HG03045 (cell line): ENCODE measurements around the gene TNNC1.

Experiments
- ATAC-seq: cut with Tn5 transposase; IDR thresholded peaks from one replicate; pipeline ENCODE4 v1.9.1; 2021; ENCODE audit warnings: mild to moderate bottlenecking, moderate library complexity; ENCODE audit not compliant: unreplicated experiment

The TNNC1 gene

DNA sequence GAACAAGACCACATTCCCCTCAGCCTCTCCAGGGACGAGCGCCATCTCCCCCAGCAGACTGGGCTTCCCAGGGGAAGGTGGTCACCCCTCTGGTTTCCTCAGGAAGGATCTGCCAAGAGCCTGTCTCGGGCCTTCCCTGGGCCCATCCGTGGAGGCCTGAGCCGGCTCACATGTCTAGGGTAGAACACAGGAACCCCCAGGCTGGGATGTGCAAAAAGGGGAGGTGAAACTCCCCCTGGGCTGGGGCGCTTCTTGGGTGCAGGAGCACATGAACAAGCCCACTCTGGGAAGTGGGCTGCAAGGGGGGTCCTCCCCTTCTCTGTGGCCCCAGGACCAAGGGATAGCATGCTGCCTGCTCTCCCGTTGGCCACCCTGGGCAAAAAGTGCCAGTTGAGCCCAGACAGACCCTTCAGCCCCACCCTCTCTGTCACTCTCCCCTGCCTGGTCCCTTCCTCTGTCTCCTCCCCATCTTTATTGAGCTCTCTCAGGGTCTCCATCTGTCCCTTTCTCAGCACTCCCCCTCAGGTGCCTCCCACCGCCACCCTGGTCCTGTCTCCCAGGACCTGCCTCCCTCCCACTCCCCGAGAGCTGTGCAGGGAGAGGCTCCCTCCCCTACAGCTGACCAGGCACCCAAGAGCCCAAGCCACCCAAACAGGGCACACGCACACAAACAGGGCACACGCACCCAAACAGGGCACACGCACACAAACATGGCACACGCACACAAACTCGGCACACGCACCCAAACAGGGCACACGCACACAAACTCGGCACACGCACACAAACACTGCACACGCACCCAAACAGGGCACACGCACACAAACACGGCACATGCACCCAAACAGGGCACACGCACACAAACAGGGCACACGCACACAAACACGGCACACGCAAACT lies 9.8 kb downstream of the TNNC1 start:
- no peak for ATAC-seq

GRCh38 chr3:52443268-52443610 lies 10.6 kb downstream of the TNNC1 start:
- ATAC-seq: no peak

DNA sequence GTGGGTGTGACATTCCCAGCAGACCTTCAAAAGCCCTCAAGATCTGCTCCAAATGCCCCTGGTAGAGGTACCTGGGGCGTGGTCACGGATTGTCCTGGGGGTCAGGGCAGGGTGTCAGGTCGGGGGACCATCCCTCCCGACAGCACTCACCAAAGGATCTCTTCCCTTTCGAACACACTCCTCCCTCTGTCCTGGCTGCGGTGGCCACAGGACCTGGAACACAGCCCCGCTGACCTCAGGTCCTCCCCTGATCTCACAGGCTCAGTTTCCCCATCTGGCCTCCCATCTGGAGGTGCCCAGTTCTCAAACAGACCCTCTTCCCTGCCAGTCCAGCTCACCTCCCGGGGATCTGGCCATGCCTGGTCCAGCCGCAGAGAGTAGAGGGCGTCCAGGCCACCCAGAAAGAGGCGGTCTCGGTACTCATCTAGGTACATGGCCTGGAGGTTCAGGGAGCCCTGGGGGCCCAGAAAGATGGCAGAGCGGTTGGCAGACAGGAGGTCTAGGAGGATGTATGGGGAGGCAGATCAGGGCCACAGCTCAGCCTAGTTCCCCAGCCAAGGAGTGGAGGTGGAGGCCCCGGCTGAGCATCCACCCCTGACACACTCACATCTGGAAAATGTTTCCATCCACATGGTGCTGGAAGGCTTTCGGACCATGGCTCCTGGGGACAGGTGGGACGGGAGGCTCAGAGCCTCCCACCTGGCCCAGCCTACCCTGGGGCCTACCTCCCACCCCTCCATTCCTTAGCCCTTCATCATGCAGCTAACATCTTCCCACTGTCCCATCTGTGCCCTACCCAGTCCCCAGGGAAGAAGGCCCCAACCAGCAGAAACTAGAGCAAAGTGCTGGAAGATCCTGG lies 11.2 kb downstream of the TNNC1 start:
- no peak for ATAC-seq

- no peak for ATAC-seq
These were observed 12.0 kb downstream of the TNNC1 start for GRCh38 chr3:52441772-52442332.

DNA sequence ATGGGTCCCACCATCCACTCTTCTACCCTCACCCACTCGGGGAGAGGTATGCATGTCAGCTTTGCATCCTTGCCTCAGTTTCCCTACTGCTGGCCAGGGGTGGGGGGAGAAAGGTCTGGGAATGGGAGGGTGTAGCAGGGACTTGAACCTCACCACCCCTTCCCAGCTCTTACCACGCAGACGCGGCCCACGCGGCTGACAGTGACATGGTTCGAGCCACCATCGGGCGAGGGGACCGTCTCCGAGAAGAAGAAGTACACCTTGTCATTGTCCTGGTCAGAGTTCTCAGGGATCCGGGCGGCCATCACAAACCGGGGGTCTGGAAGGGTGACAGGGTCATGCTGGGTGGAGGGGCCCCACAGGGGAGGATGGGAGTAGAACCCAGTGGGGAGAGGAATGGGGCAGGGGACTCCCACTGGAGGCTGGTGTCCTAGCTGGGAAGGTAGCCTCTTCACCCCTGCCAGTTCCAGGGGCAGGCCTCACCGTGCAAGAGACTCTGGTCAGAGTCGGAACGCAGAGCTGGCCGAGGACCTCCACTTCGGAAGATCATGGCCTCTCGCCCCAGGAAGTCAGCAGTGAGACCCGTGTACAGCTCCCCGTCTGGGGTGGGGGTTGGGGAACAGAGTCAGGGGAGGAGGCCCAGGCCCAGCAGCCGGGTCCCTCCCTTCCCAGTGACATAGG lies 12.6 kb downstream of the TNNC1 start:
- no peak for ATAC-seq

DNA sequence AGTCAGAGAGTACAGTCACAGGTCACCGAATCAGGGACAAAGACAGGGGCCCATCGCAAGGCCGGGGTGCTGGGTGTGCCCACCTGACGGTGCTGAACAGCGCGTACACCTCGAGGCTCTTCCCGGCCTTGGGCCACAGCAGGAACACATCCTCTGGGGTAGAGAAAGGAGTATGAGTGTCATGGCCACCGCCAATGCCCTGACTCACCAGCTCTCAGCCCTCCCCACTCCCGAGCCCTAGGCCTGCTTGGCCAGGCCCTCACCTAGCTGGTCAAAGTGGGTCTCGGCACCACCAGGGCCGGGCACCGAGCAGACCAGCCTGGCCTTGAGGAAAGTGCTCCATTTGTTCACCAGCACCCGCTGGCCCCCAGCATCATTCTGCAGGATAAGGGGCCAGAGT lies 13.2 kb downstream of the TNNC1 start:
- no peak for ATAC-seq

GRCh38 chr3:52440249-52440551 lies 13.6 kb downstream of the TNNC1 start:
- ATAC-seq: no peak

DNA sequence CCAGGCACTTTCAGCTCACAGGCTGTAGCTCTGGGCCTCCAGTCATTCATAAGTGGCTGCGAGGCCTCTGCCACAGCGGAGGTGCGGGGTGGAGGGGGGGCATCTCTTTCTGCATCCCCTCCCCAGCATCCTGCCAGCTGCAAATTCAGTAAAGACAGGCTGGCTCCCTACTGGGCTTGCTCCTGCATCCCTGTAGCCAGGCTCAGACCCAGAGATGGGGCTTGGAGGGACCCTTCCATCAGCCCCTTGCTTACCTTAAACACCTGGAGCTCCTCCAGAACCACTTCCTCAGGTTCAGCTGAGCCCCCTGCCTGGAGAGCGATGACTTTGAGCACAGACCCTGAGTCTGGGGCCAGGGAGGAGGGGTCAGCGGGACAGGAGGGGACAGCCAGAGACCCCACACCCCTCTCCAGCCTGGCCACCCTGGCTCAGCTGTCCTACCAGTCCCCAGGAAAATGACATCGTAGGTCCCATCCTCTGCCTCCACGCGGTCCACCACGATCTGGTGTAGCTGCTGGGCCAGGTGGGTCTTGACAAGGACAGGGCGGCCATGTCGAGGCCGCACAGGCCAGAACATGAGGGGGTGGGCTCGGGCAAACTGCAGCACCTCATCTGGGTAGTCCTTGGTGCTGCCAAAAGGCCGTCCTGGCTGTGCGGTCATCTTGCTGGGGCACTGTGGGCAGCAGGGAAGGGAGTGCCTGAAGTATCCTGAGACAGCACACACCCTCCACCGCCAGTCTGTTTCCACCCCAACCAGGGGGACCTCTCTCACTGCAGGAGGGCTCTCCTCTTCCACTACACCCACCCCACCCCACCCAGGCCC lies 14.2 kb downstream of the TNNC1 start:
- ATAC-seq: no peak

- ATAC-seq: no peak
These were observed 15.0 kb downstream of the TNNC1 start for GRCh38 chr3:52438579-52439425.

- ATAC-seq: no peak
These were observed 15.8 kb downstream of the TNNC1 start for GRCh38 chr3:52438104-52438376.

- no peak for ATAC-seq
These were observed 16.3 kb downstream of the TNNC1 start for GRCh38 chr3:52437326-52438103.

GRCh38 chr3:52436500-52437149 lies 17.2 kb downstream of the TNNC1 start:
- no peak for ATAC-seq

DNA sequence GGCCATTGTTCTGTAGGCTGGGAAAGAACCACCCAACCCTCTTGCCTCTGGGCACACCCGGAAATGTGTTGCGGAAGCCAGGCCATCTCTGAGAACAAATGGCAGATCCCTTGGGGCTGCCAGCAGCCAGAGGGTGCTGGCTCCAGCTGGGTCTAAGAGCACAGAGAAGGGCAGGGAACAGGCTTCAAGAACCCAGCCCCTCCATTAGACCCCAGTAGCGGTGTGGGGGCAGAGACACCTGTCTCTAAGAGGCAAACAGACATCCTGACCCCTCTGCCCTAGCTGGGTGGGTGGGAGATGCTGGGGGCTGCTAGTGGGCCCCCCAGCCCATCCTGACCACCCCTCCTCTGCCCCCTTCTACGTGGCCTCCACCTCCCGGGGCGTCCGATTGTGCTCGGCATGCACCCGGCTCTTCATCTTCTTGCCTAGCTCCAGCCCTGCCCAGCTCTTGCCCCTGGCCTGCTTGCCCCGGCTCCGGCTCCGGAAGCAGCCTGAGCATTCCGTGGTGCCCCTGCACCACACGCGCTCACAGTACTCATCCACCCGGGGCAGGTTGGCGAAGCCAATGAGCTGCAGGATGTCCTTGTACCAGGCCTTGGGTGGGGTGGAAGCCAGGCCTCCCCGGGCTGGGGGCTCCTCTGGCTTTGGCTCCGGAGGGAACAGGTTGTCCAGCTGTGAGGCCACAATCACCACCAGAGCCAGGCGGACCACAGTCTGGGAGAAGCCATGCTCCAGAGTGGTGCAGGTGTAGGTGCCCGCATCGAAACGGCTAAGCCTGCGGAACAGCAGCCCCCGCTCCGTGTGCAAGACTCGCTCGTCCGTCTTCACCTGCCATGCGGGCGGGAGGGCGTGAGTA lies 18.4 kb downstream of the TNNC1 start:
- no peak for ATAC-seq

- no peak for ATAC-seq
These were observed 19.2 kb downstream of the TNNC1 start for GRCh38 chr3:52434491-52435115.

- ATAC-seq: no peak
These were observed 19.8 kb downstream of the TNNC1 start for GRCh38 chr3:52433996-52434479.

GRCh38 chr3:52433328-52433995 lies 20.4 kb downstream of the TNNC1 start:
- no peak for ATAC-seq
